ENCODE results near the gene RFT1. TPM values are rescaled to one million over a fixed set of nuclear protein-coding genes. Genes with fewer than 3 reads are reported as not detected.

RFT1 gene
- total RNA-seq, 1 donor from 2014 or later, result 17.2 TPM

GRCh38 chr3:53111822-53112221, 18.4 kb downstream of the RFT1 start:
- H3K4me1 Mint-ChIP-seq, result peaks cover 3% of the 10 kb centered on the region
- Histone ChIP-seq H3K79me2 (ENCODE audit: low read depth) (no peaks in the 10 kb centered on the region), H2AFZ (replicated peaks) (no peak overlapping the region), H3K9me3 (ENCODE audit: low read depth) (no peaks in the 10 kb centered on the region), H3K27ac (no peak overlapping the region), H3K27me3 (no peaks in the 10 kb centered on the region), H3K4me1 (no peaks in the 10 kb centered on the region), H3F3A (ENCODE audit: low read depth) (peaks cover 10% of the 10 kb centered on the region), H4K20me1 (ENCODE audit: low read depth) (no peaks in the 10 kb centered on the region), H3K36me3 (peaks cover 9% of the 10 kb centered on the region), H3K4me3 (no peak overlapping the region), H3K9ac (no peak overlapping the region), H3K4me2 (no peak overlapping the region)
- H3K9me3 Mint-ChIP-seq, result no peaks in the 10 kb centered on the region
- H3K36me3 Mint-ChIP-seq, result peaks cover 6% of the 10 kb centered on the region
- H3K27ac Mint-ChIP-seq, result no peak overlapping the region
- no peak for DNase-seq (ENCODE audit: low spot score)
- TF ChIP-seq CTCF (IDR thresholded peaks at IDR 0.05), result no peak
- TF ChIP-seq EZH2 (IDR thresholded peaks at IDR 0.05), result no peak
- TF ChIP-seq EZH2phosphoT487 (IDR thresholded peaks at IDR 0.05), result no peak
- no peak overlapping the region for H3K4me3 Mint-ChIP-seq
- no peaks in the 10 kb centered on the region for H3K27me3 Mint-ChIP-seq (ENCODE audit: insufficient read depth, low read depth)

GRCh38 chr3:53109891-53110771, 20.1 kb downstream of the RFT1 start:
- H3K4me3 Mint-ChIP-seq, result no peak overlapping the region
- no peak overlapping the region for H3K27ac Mint-ChIP-seq
- Histone ChIP-seq H3K4me1 (no peaks in the 10 kb centered on the region), H2AFZ (replicated peaks) (no peak overlapping the region), H3K27me3 (no peaks in the 10 kb centered on the region), H3K27ac (no peak overlapping the region), H3K9me3 (ENCODE audit: low read depth) (no peaks in the 10 kb centered on the region), H3K9ac (no peak overlapping the region), H3K4me3 (no peak overlapping the region), H3F3A (ENCODE audit: low read depth) (peaks cover 6% of the 10 kb centered on the region), H3K36me3 (peaks cover 9% of the 10 kb centered on the region), H3K79me2 (ENCODE audit: low read depth) (no peaks in the 10 kb centered on the region), H3K4me2 (no peak overlapping the region), H4K20me1 (ENCODE audit: low read depth) (no peaks in the 10 kb centered on the region)
- no peaks in the 10 kb centered on the region for H3K9me3 Mint-ChIP-seq
- no peaks in the 10 kb centered on the region for H3K27me3 Mint-ChIP-seq (ENCODE audit: insufficient read depth, low read depth)
- peaks cover 6% of the 10 kb centered on the region for H3K36me3 Mint-ChIP-seq
- peaks cover 3% of the 10 kb centered on the region for H3K4me1 Mint-ChIP-seq
- TF ChIP-seq EZH2phosphoT487 (IDR thresholded peaks at IDR 0.05) (no peak), CTCF (IDR thresholded peaks at IDR 0.05) (peak; percentile 61), EZH2 (IDR thresholded peaks at IDR 0.05) (no peak)
- DNase-seq (ENCODE audit: low spot score), result peak; percentile 59

GRCh38 chr3:53109190-53109589, 21.0 kb downstream of the RFT1 start:
- Histone ChIP-seq H3K4me2 (no peak overlapping the region), H3K4me1 (no peaks in the 10 kb centered on the region), H3K79me2 (ENCODE audit: low read depth) (no peaks in the 10 kb centered on the region), H3K4me3 (no peak overlapping the region), H3K9me3 (ENCODE audit: low read depth) (no peaks in the 10 kb centered on the region), H3K9ac (no peak overlapping the region), H3F3A (ENCODE audit: low read depth) (peaks cover 3% of the 10 kb centered on the region), H3K27me3 (no peaks in the 10 kb centered on the region), H3K27ac (no peak overlapping the region), H3K36me3 (peaks cover 9% of the 10 kb centered on the region), H4K20me1 (ENCODE audit: low read depth) (no peaks in the 10 kb centered on the region), H2AFZ (replicated peaks) (no peak overlapping the region)
- H3K27ac Mint-ChIP-seq, result no peak overlapping the region
- no peak for DNase-seq (ENCODE audit: low spot score)
- no peaks in the 10 kb centered on the region for H3K27me3 Mint-ChIP-seq (ENCODE audit: insufficient read depth, low read depth)
- TF ChIP-seq CTCF (IDR thresholded peaks at IDR 0.05) (no peak), EZH2phosphoT487 (IDR thresholded peaks at IDR 0.05) (no peak), EZH2 (IDR thresholded peaks at IDR 0.05) (no peak)
- no peak overlapping the region for H3K4me3 Mint-ChIP-seq
- no peaks in the 10 kb centered on the region for H3K9me3 Mint-ChIP-seq
- peaks cover 6% of the 10 kb centered on the region for H3K36me3 Mint-ChIP-seq
- peaks cover 3% of the 10 kb centered on the region for H3K4me1 Mint-ChIP-seq

All from neural progenitor cell (in vitro differentiated cells).